SW480 (cell line): ENCODE data around the gene GHRH.

ENCODE experiments used
- DNase-seq: peaks from one replicate; pipeline ENCODE4 v3.0.0-alpha.2; 2016; ENCODE audit warnings: low spot score

GHRH gene

GRCh38 chr20:37238426-37238825, 23.2 kb downstream of the GHRH start:
- no peak for DNase-seq

GRCh38 chr20:37237656-37238055, 24.0 kb downstream of the GHRH start:
- DNase-seq: no peak

- no peak for DNase-seq
These were observed 25.2 kb downstream of the GHRH start for GRCh38 chr20:37236462-37236861.

DNA sequence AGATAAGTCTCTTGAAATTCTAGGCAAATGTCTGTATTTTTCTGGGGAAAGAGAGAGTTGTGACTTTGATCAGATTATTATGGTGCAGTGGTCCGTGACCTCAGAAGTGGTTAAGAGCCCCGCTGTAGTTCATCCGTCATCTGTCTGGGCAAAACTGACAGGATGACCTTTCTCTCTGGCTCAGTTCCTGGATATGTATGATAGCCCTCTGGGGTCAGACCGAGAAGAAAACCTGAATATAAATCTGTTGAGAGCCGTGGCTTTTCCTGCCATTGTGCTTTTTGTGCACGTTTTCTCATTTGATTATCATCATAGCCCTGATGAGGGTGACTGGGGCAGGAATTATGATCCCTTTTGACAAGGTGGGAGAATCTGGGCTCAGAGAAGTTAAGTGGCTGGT, 26.5 kb downstream of the GHRH start:
- DNase-seq: no peak

DNA sequence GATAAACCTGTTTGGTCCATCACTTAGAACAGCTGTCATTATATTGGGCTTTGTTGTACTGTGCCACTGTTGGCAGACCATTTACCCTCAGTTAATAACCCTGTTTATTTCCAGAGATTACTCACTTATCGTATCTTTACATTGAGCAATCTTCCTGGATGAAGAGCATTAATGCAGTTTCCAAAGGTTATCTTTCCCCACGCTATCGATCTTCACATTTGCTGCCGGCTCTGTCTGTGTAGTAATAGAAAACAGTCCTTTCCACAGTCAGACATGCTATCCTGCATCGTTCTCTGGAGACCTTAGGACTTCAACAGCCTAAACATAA, 27.4 kb downstream of the GHRH start:
- DNase-seq: no peak

GRCh38 chr20:37233548-37234253, 27.9 kb downstream of the GHRH start:
- DNase-seq: no peak

GRCh38 chr20:37231947-37232630, 29.5 kb downstream of the GHRH start:
- DNase-seq: no peak

DNA sequence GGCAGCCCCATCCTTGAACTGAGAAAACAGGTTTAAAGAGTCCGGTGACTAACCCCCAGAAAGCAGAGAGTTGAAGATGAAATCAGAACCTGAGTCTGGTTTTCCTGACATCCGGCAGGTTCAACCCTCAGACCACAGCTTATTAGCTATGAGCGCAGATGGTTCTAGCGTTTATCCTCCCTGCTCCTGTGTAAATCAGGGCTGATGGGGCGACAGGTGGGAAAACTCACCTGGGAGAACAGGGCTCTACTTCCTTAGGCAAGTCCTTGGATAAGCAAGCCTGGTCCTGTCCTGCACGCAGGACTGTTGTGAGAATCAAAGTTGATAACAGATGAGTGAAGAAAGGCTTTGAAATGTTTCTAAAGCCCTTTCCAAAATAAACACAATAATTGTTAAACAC, 31.4 kb downstream of the GHRH start:
- no peak for DNase-seq

GRCh38 chr20:37229357-37229756, 32.3 kb downstream of the GHRH start:
- no peak for DNase-seq

- DNase-seq: no peak
These were observed 33.0 kb downstream of the GHRH start for GRCh38 chr20:37228656-37229055.

- DNase-seq: no peak
These were observed 33.5 kb downstream of the GHRH start for GRCh38 chr20:37228082-37228481.

DNA sequence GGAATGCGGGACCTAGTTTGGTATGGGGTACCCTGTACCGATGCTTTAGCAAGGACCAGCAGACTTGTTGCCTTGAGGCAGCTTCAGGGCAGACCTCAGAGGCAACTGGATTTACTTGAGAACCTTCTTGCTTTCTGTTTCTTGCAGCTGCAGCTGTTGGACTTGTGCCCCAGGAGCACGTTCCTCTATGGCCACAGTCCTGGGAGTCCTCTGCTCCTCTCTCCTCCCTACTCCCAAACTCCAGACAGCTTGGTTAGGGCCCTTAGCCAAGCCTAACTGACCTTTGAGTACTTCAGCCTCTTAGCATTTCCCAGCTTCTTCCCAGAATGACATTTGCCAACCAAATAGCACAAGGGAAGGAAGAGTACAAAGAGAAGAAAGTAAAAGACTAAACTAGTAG, 34.7 kb downstream of the GHRH start:
- no peak for DNase-seq

DNA sequence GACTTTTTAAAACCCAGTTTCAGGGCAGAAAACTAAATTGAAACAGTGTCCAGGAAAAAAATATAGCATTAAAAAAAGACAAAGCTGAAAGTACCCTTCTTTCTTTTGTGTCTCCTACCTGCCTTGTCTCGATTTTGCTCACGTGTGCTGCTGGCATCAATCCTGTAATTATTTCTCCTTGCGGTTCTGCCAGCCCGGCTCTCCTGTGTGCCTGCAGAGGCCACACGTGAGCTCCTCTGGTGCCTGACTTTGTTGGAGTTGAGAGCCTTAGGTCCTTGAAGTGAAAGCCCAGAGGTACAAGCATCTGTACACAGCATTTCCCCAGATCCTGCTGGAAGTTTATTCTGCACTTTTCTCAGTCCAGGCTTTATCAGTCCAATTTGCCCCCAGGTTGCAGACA, 36.5 kb downstream of the GHRH start:
- DNase-seq: no peak

DNA sequence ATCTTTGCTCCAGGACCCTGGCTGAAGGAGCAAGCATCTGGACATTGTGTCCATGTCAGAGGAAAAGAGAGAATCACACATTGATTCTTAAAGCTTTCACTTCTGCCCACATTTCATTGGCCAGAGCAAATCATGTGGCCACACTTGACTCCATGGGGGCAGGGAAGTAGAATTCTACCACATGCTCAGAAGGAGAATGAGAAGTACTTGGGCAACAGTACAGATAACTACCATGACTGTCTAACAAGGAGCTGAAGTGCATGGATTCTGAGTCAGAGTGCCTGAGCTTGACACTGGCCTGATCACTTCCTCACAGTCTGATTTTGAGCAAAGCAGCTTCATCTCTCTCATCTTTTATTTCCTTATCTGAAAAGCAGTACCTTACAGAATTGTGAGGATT, 38.6 kb downstream of the GHRH start:
- DNase-seq: no peak

- DNase-seq: no peak
These were observed 39.5 kb downstream of the GHRH start for GRCh38 chr20:37222086-37222485.

GRCh38 chr20:37220731-37221130, 40.9 kb downstream of the GHRH start:
- no peak for DNase-seq

GRCh38 chr20:37219751-37220668, 41.6 kb downstream of the GHRH start:
- DNase-seq: no peak

DNA sequence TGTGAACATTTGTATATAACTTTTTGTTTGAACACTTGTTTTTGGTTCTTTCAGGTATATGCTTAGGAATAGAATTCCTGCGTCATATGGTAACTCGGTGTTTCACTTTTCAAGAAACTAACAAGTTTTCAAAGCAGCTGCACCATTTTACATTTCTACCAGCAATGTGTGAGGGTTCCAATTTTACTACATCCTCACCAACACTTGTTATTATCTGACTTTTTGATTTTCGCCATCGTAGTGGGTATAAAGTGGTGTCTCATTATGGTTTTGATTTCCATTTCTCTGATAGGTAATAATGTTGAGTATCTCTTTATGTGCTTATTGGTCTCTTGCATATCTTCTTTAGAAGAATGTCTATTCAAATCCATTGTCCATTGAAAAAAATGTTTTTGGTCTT, 42.6 kb downstream of the GHRH start:
- DNase-seq: no peak

DNA sequence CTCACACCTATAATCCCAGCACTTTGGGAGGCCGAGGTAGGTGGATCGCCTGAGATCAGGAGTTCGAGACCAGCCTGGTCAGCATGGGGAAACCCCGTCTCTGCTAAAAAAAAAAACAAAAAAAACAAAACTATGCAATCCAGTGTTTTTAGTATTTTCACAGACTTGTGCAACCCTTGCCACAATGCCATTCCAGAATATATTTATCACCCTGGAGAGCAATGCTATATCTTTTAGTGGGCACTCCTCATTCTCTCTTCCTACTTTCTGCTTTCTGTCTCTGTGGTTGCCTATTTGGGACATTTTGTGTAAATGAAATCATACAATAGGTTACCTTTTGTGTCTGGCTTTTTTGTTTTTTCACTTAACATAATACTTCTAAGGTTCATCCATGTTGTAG, 43.2 kb downstream of the GHRH start:
- no peak for DNase-seq

DNA sequence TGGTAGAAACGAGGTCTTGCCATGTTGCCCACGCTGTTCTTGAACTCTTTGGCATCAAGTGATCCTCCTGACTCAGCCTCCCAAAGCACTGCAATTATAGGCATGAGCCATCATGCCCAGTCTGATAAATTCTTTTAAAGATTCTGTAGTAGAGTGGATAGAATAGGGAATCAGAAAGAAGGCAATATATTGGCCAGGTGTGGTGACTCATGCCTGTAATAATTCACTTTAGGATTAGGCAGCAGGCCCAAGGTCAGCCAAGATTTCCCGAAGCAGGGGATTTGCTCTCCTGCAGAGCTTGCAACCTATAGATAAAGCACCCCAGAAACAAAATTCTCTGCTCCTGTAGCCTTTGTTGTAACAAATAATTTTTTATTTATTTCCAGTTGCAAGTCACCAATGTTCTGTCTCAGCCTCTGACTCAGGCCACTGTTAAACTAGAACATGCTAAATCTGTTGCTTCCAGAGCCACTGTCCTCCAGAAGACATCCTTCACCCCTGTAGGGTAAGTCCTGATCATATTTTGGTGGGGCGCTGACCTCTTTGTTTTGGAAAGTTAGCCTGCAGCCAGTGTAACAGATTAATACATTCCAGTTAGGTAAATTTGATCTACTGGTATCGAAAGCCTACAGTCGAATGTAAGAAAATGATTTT, 51.8 kb downstream of the GHRH start:
- DNase-seq: no peak

- DNase-seq: no peak
These were observed 52.4 kb downstream of the GHRH start for GRCh38 chr20:37209193-37209592.

DNA sequence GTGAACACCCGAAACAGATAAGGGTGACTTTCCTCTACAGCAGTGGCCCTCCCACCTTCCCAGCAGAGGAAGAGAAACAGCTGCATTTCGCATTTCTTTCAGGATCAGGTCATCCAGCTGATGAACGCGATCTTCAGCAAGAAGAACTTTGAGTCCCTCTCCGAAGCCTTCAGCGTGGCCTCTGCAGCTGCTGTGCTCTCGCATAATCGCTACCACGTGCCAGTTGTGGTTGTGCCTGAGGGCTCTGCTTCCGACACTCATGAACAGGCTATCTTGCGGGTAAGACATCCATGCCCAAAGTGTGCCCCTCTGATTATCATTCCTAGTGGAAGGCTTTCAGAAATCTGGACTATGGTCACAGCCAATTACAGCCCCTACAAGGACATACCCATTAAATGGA, 54.4 kb downstream of the GHRH start:
- no peak for DNase-seq

GRCh38 chr20:37205794-37206193, 55.8 kb downstream of the GHRH start:
- no peak for DNase-seq
